H1 (cell line): ENCODE measurements around the gene KCNJ5.

ENCODE experiments used
- CTCF ChIP-seq, 3 experiments: IDR thresholded peaks; 1 replicate in 2 of 3; 2 replicates in 1 of 3; pipeline versions ENCODE4 v1.5.1 to v1.6.1; 2011; ENCODE audit warnings: low read length in 3 of 3, mild to moderate bottlenecking in 3 of 3, inconsistent platforms in 2 of 3, low read depth in 1 of 3, moderate library complexity in 1 of 3; ENCODE audit not compliant: insufficient read depth in 1 of 3; ENCODE audit errors: control extremely low read depth in 1 of 3
- POLR2A ChIP-seq, 2 experiments: IDR thresholded peaks; 1 replicate in 1 of 2; 2 replicates in 1 of 2; pipeline ENCODE4 v1.6.1; 2011; ENCODE audit warnings: low read depth in 2 of 2, low read length in 2 of 2, mild to moderate bottlenecking in 2 of 2; ENCODE audit errors: control extremely low read depth in 1 of 2
- POLR2AphosphoS5 ChIP-seq: IDR thresholded peaks from 2 replicates; pipeline ENCODE4 v1.6.1; 2011; ENCODE audit warnings: low read depth, low read length

GRCh38 chr11:128841461-128842072, 49.6 kb upstream of the KCNJ5 start:
- no peak for TF ChIP-seq CTCF (IDR thresholded peaks at IDR 0.05; ENCODE audit: control extremely low read depth in 1 of 3, insufficient read depth in 1 of 3, low read depth in 1 of 3, low read length in 3 of 3)
- no peak for TF ChIP-seq POLR2AphosphoS5
- no peak for TF ChIP-seq POLR2A (IDR thresholded peaks at IDR 0.05; ENCODE audit: control extremely low read depth in 1 of 2, low read depth in 2 of 2, low read length in 2 of 2)
